Measurements from ENCODE around the gene LONP2. TPM values are rescaled to one million over a fixed set of nuclear protein-coding genes. Genes with fewer than 3 reads are reported as not detected.
A peak's percentile ranks its signal among the peaks of the same experiment; 100 is the strongest.

The LONP2 gene
- total and polyA plus RNA-seq, 9 of the 15 experiments (the other 6 are each of a cell fraction or from before 2014, with no cell fraction given) = 8.1 to 41.2 (median 25.6) TPM

DNA sequence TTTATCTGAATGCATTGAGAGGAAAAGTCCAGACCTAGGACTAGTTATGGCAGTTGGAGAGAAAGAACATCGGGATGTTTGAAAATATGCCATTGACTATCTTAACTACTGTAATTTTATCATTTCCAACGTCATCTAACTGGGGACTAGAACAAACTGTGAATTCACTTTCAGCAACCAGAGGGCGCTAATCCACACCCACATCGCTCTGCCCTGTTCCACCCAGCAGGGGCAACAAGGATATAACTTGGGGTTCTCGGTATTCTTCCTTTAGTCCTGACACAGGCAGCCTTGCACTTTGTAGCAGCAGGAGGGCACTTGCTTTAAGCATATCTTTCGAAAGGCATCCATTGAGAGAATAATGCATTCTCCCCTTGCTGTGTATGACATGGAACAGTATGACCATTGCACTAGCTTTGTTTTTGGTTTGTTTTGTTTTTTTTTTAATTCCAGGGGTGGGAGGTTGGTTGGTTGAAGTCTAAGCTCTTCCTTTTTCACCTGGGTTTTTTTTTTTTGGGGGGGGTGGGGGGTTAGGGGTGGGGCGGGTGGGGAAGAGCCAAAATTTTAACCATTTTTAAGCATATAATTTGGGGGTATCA lies 109.6 kb downstream of the LONP2 start (continued):
- peak; percentile 77 for TF ChIP-seq CREM (IDR thresholded peaks at IDR 0.05; ENCODE audit: low read depth)
- no peak for TF ChIP-seq SOX6 (IDR thresholded peaks at IDR 0.05)
- TF ChIP-seq CREB3L1 (IDR thresholded peaks at IDR 0.05; ENCODE audit: borderline replicate concordance, low read depth) = 0 out of 2 replicates have a peak, but pooled peaks have one; percentile 35
- peak; percentile 90 for TF ChIP-seq REST (IDR thresholded peaks at IDR 0.05; ENCODE audit: borderline replicate concordance)
- TF ChIP-seq REST (CRISPR knock-in tag; IDR thresholded peaks at IDR 0.05; ENCODE audit: low read depth) = no peak
- no peak for TF ChIP-seq MCM7 (IDR thresholded peaks at IDR 0.05)
- TF ChIP-seq TCF7 (IDR thresholded peaks at IDR 0.05; ENCODE audit: borderline replicate concordance) = no peak
- peak; percentile 27; the same call in 1 of the 2 replicates for TF ChIP-seq JUND (IDR thresholded peaks at IDR 0.05; ENCODE audit: borderline replicate concordance, low read depth, low read length)
- TF ChIP-seq JUND (tag; IDR thresholded peaks at IDR 0.05; ENCODE audit: borderline replicate concordance, low read depth, low read length) = no peak
- peak; percentile 23; the same call in 1 of the 2 replicates for TF ChIP-seq POLR2H (tag; IDR thresholded peaks at IDR 0.05; ENCODE audit: low read depth)
- peak; percentile 19 for TF ChIP-seq TBP (optimal IDR thresholded peaks at IDR 0.05; ENCODE audit: low read depth, low read length)
- TF ChIP-seq SAFB2 (IDR thresholded peaks at IDR 0.05; ENCODE audit: borderline replicate concordance, low read depth, low read length, severe bottlenecking) = no peak
